Measurements from ENCODE around the gene CHN2. TPM values are rescaled to one million over a fixed set of nuclear protein-coding genes. Genes with fewer than 3 reads are reported as not detected.

The CHN2 gene
- total and polyA plus RNA-seq, 2 donors (not counting 1 experiment from before 2014, with no cell fraction given): 0.86 to 1.4 TPM

GRCh38 chr7:29192811-29193210 lies 1.8 kb upstream of the CHN2 start:
- Histone ChIP-seq H3K9ac (ENCODE audit: low read length) (no peak overlapping the region), H3K9me3 (ENCODE audit: control extremely low read depth in 1 of 3, control insufficient read depth in 2 of 3, insufficient read depth in 1 of 3, low read length in 2 of 3) (no peaks in the 10 kb centered on the region), H4K20me1 (ENCODE audit: control insufficient read depth, insufficient read depth, low read length, poor library complexity, severe bottlenecking) (no peaks in the 10 kb centered on the region), H3K36me3 (replicated peaks in 1 of 2; ENCODE audit: control extremely low read depth in 1 of 2, control insufficient read depth in 1 of 2, extremely low read depth in 1 of 2, insufficient read depth in 2 of 2, low read length in 1 of 2) (no peaks in the 10 kb centered on the region), H3K79me2 (ENCODE audit: control insufficient read depth, insufficient read depth, low read length) (no peaks in the 10 kb centered on the region), H3K27ac (ENCODE audit: low read length in 2 of 2) (no peak overlapping the region), H3K27me3 (replicated peaks in 1 of 4; ENCODE audit: control extremely low read depth in 1 of 4, control insufficient read depth in 3 of 4, insufficient read depth in 4 of 4, low read length in 3 of 4) (peaks cover 0 to 38% (median 25%) of the 10 kb centered on the region in 4 experiments), H3K4me1 (ENCODE audit: control insufficient read depth in 2 of 2, insufficient read depth in 2 of 2, low read length in 2 of 2) (peaks cover 21 to 24% of the 10 kb centered on the region in 2 donors), H3K4me2 (replicated peaks; ENCODE audit: low read depth, low read length, poor library complexity, severe bottlenecking) (no peak overlapping the region), H2AFZ (ENCODE audit: insufficient read depth, low read depth, low read length, poor library complexity, severe bottlenecking) (no peak overlapping the region), H3K4me3 (ENCODE audit: control extremely low read depth in 1 of 5, extremely low read depth in 1 of 5, insufficient read depth in 1 of 5, low read depth in 2 of 5, low read length in 4 of 5) (no peak overlapping the region)
- peak overlapping the region; percentile 24 for H3K4me3 Mint-ChIP-seq
- POLR2A ChIA-PET: no interaction called here
- intact Hi-C loops (cut with micrococcal nuclease): loop anchor here (2.0 kb wide), 1 partner anchor 150 kb away; no protein-coding TSS in a partner anchor
- no peak for TF ChIP-seq CTCF (IDR thresholded peaks at IDR 0.05)
- TF ChIP-seq EZH2 (IDR thresholded peaks at IDR 0.05; ENCODE audit: borderline replicate concordance, insufficient read depth, low read depth, low read length, poor library complexity, severe bottlenecking): no peak
- CTCF ChIA-PET: interaction anchor here (10.3 kb wide), 1 partner anchor 216 kb away, joined by 110 read pairs; no protein-coding TSS in a partner anchor
- peaks cover 54% of the 10 kb centered on the region for H3K27me3 Mint-ChIP-seq
- ATAC-seq (ENCODE audit: low read depth) (no peak), DNase-seq (no peak)
- peaks cover 16% of the 10 kb centered on the region for H3K4me1 Mint-ChIP-seq
- no peaks in the 10 kb centered on the region for H3K9me3 Mint-ChIP-seq (ENCODE audit: insufficient read depth)
- WGBS (ENCODE audit: insufficient coverage): 98% methylated on average over 6 of the region's 8 CpGs
- no peak overlapping the region for H3K27ac Mint-ChIP-seq

GRCh38 chr7:29193316-29194205 lies 1.0 kb upstream of the CHN2 start:
- ChIA-PET POLR2A (no interaction called here), CTCF (interaction anchor here (10.3 kb wide), 1 partner anchor 215 kb away, joined by 110 read pairs; no protein-coding TSS in a partner anchor)
- no peaks in the 10 kb centered on the region for H3K36me3 ChIP-seq (replicated peaks in 1 of 2; ENCODE audit: control extremely low read depth in 1 of 2, control insufficient read depth in 1 of 2, extremely low read depth in 1 of 2, insufficient read depth in 2 of 2, low read length in 1 of 2)
- H3K9me3 Mint-ChIP-seq (ENCODE audit: insufficient read depth): no peaks in the 10 kb centered on the region
- peak overlapping the region; percentile 61 for H3K4me3 Mint-ChIP-seq
- no peak overlapping the region for H3K27ac ChIP-seq (ENCODE audit: low read length in 2 of 2)
- H3K4me1 Mint-ChIP-seq: peaks cover 16% of the 10 kb centered on the region
- intact Hi-C loops (cut with micrococcal nuclease): loop anchor here (2.0 kb wide), 1 partner anchor 149 kb away; no protein-coding TSS in a partner anchor
- no peak overlapping the region for H3K27ac Mint-ChIP-seq
- H3K4me1 ChIP-seq (ENCODE audit: control insufficient read depth in 2 of 2, insufficient read depth in 2 of 2, low read length in 2 of 2): peaks cover 21 to 24% of the 10 kb centered on the region in 2 donors
- H3K27me3 Mint-ChIP-seq: peaks cover 55% of the 10 kb centered on the region
- WGBS (ENCODE audit: insufficient coverage): 54% methylated on average over 21 of the region's 26 CpGs
- peak overlapping the region; percentile 83 for H3K4me2 ChIP-seq (replicated peaks; ENCODE audit: low read depth, low read length, poor library complexity, severe bottlenecking)
- no peak overlapping the region for H3K9ac ChIP-seq (ENCODE audit: low read length)
- ATAC-seq (ENCODE audit: low read depth): no peak
- no peak for DNase-seq
- no peaks in the 10 kb centered on the region for H4K20me1 ChIP-seq (ENCODE audit: control insufficient read depth, insufficient read depth, low read length, poor library complexity, severe bottlenecking)
- H3K79me2 ChIP-seq (ENCODE audit: control insufficient read depth, insufficient read depth, low read length): no peaks in the 10 kb centered on the region
- no peak overlapping the region for H3K4me3 ChIP-seq (ENCODE audit: control extremely low read depth in 1 of 5, extremely low read depth in 1 of 5, insufficient read depth in 1 of 5, low read depth in 2 of 5, low read length in 4 of 5)
- TF ChIP-seq EZH2 (IDR thresholded peaks at IDR 0.05; ENCODE audit: borderline replicate concordance, insufficient read depth, low read depth, low read length, poor library complexity, severe bottlenecking): no peak
- TF ChIP-seq CTCF (IDR thresholded peaks at IDR 0.05): no peak
- peaks cover 0 to 38% (median 28%) of the 10 kb centered on the region in 4 experiments for H3K27me3 ChIP-seq (replicated peaks in 1 of 4; ENCODE audit: control extremely low read depth in 1 of 4, control insufficient read depth in 3 of 4, insufficient read depth in 4 of 4, low read length in 3 of 4)
- no peaks in the 10 kb centered on the region for H3K9me3 ChIP-seq (ENCODE audit: control extremely low read depth in 1 of 3, control insufficient read depth in 2 of 3, insufficient read depth in 1 of 3, low read length in 2 of 3)
- no peak overlapping the region for H2AFZ ChIP-seq (ENCODE audit: insufficient read depth, low read depth, low read length, poor library complexity, severe bottlenecking)

Data from B cell (primary cell).